GM21619 (cell line): ENCODE data around the gene SPATA16.
"Not testable (repeated sequence)": the region's sequence is repeated elsewhere in the genome, so short reads cannot be mapped to it uniquely, and the experiment has no call there.

Experiments
- ATAC-seq: cut with Tn5 transposase; IDR thresholded peaks from one replicate; pipeline ENCODE4 v1.9.1; 2021; ENCODE audit not compliant: unreplicated experiment

Gene SPATA16

DNA sequence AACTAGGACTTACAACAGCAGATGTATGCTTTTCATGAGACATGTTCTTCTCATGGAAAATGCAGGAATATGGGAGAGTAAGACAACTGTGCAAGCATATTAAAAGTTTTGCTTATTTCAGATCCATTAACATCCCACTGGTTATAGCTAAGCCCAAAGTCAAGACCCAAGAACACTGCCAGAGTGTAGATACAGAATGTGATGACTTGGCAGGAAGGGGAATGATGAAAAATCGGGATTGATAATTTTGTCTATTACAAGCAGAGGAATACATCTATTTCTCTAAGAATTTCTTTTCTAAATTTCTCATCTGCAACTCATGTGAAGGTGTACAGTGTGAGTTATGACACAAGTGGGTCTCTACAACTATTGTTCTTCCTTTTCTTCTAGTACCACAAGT, 76.4 kb downstream of the SPATA16 start:
- no peak for ATAC-seq

DNA sequence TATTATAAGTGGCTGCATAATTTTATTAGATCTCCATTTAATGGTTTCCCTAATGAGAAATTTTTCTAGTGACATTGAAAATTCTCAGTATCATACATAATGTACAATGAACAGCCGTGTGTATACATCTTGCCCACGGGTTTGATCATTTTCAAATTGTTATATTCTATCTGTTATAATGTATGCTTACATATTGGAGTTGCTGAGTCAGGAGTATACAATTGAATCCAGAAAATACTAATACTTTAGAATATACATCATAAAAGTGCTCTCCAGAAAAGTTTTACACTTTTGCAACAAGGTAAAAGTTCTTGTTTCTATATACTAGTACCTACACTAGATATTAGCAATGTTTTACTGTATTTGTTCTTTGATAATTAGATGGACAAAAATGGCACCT, 82.8 kb downstream of the SPATA16 start:
- ATAC-seq: no peak

DNA sequence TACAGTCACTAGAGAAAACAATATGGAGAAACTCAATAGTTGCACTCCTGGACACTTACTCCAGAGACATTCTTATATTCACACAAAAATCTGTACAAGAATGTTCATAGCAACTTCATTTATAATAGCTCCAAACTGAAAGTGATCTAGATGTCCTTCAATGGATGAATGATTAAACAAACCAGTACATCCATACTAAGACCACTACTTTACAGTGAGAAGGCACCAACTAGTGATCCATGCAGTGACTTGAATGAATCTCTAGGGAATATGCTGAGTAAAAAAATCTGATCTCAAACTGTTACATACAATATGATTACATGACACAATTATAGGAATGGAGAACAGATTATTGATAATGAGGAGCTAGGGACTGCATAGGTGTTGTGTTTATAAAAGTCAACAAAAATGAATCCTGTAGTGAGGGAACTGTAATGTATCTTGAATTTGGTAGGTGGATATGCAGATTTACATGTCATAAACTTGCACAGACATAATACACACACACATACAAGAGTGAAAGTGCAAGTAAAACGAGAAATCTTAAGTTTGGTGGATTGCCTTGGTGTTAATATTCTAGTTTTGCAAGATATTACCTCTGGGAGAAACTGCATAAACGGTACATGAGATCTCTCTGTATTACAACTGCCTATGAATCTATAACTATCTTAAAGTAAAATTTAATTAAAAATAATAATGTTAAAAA, 85.7 kb downstream of the SPATA16 start:
- peak; percentile 61 for ATAC-seq

GRCh38 chr3:173049360-173049759, 91.7 kb downstream of the SPATA16 start:
- no peak for ATAC-seq

DNA sequence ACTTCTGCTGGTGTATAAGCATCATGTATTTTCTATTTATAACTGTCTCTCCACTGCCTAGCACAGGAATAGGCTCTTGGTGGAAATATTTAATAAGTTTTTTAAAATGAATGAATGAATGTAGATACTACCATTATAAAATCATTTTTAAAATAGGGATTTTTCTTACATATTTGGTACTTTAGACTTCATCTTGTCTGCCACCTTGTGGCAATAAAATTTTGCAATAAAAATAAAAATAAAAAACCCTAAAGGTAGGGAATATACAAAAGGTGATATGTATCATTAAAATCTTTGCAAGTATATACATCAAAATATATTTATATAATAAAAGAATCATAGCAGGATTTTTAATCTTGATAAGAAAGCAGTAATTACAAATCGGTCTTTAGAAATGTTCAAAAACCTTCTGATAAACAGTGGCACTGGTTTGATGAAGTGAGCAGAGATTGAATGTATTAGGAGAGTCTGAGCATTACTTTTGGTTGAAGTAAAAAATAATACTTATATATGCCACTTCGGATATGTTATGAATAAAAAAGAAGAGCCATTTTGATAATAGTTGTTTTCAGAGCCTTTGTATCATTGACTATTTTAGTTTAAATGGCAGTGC, 95.2 kb downstream of the SPATA16 start:
- ATAC-seq: no peak

DNA sequence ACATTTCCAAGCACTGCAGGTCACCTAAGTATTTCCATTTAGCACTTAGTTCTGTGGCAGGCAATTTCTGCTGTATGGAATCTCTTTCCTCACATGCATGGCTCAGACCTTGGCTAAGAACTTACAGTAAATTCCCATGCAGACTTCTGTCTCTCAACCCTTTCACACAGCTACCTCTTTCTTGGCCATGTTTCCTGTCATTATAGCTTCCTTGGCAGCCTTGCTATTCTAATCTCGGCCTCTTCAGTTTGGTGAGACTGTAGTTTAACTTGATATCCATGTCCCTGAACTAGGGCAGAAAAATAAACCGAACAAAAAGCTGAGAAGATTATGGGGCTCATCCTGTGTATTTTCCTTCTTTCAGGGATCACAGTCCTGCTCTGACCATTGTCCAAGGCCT, 96.0 kb downstream of the SPATA16 start:
- no peak for ATAC-seq

GRCh38 chr3:173043757-173044156, 97.3 kb downstream of the SPATA16 start:
- ATAC-seq: no peak

DNA sequence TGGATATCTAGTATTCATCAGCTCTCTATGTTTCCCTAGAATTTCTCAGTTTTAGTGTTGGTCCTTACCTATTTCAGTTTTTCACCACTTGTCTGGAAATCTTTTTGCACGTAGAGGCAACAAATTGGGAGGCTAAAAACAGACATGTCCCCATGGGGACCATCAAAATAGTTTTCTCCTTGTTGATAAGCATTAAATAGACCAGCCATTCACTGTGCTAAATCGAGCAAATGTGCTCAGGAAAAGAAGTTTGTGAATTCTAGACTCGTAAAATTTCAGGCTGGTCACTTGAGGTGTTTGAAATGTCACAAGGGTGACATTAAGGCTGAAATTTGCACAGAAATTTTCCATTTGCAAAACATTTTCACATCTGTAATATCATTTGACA, 102.6 kb downstream of the SPATA16 start:
- ATAC-seq: no peak

DNA sequence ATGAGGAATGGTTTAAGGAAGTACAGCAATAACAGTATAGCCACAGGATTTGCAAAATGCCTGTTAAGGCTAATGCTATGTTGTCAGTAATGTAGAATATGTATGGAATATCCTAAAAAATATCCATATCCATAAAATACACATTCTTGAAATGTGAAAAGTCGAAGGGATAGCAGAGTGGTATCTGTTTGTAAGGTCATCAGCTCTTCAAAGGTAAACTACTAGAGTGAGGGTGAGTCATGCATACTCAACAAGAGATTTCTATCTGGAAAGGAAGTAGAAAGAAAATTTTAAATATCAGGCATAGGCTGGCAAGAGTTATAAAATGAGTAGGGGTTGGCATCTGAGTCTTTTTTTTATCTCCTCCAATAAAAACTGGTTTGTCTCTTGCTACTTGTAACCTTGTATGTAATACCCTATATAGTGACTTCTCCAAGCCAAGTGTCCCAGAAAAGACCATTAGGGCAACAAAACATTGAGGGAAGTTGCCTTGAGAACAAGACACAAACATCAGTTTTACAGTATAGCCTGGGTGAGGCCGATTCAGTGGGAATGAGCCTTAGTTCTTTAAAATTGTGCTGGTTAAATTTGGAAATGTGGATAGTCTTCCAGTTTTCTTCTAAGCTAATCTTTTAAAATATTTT, 103.1 kb downstream of the SPATA16 start:
- no peak for ATAC-seq

GRCh38 chr3:173030273-173030672, 110.8 kb downstream of the SPATA16 start:
- ATAC-seq: no peak

DNA sequence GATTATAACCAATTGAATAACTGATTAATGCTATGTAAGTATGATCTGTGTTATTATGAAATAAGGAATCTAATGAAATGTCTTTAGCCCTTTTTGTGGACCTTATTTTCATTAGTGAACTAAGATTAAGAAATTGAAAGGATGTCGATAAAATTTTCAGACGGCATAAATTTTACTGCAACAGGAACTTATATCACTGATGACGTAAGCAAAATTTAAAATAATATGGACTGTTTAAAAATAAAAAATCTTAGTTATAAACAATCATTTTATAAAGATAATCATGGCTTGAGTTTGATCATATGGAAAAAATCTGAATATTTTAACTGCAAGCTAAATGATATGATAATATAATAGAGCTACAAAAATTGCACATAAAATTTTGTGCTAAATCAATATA, 112.7 kb downstream of the SPATA16 start:
- ATAC-seq: no peak

DNA sequence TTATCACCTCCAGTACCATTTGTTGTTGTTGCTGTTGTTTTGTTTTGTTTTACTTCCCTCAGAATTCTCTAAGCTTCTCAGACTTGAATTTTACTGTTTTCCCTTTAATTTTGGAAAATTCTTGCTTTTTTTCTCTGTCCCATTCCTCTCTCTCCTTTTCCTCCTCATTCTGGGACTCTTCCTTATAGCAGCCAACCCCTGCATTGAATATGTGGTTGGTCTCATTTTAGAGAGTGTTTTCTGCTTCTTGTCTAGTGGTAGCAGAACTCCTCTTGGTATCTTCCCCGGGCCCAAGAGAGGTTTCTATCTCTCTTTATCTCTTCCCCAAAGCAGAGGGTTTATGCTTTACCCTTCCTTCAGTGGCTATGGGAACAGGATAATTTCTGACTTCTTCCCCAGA, 113.6 kb downstream of the SPATA16 start:
- ATAC-seq: no peak

GRCh38 chr3:173025941-173026340, 115.1 kb downstream of the SPATA16 start:
- no peak for ATAC-seq

DNA sequence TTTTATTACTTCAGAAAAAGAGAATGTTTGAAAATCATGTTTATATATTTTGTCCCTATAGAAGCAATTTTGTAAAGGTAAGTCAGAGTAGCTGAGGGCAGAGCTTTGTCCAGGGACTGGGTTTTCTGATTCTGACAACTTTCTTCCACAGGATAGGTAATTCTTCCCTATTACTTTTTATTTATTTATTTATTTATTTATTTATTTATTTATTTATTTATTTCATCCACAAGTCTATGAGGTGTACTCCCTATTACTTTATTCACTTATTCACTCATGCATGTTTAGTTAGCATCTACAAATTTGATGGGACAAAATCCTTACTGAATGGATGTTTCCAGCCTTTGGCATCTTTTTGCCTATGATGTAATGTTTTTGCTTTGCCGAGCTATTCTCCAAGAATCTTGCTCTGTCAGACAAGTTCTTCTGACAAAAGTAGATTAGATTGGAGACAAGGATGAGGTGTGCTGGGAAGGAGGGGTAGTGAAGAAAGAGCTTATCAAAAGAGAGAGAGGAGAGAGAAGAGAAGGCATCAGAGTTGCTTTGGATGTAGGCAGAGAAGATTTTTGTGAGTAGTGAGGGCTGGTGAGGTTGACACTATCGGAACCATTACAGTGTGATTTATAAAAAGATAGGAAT, 119.4 kb downstream of the SPATA16 start:
- no peak for ATAC-seq

DNA sequence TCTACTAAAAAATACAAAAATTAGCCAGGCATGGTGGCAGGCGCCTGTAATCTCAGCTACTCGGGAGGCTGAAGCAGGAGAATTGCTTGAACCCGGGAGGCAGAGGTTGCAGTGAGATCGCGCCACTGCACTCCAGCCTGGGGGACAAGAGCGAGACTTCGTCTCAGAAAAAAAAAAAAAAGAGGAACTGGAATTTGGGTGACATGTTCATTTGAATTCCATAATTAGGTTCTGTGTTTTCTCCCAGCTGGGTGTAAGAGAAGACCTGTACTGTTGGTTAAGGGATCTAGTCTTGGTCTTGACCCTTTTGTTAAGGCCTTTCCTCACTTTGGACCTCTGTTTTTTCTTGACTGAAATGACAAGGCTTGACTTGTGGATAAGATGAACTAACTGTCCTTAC, 120.9 kb downstream of the SPATA16 start:
- ATAC-seq: not testable (repeated sequence)

- ATAC-seq: no peak
These were observed 121.7 kb downstream of the SPATA16 start for GRCh38 chr3:173019378-173019777.

GRCh38 chr3:173018758-173019157, 122.3 kb downstream of the SPATA16 start:
- no peak for ATAC-seq

DNA sequence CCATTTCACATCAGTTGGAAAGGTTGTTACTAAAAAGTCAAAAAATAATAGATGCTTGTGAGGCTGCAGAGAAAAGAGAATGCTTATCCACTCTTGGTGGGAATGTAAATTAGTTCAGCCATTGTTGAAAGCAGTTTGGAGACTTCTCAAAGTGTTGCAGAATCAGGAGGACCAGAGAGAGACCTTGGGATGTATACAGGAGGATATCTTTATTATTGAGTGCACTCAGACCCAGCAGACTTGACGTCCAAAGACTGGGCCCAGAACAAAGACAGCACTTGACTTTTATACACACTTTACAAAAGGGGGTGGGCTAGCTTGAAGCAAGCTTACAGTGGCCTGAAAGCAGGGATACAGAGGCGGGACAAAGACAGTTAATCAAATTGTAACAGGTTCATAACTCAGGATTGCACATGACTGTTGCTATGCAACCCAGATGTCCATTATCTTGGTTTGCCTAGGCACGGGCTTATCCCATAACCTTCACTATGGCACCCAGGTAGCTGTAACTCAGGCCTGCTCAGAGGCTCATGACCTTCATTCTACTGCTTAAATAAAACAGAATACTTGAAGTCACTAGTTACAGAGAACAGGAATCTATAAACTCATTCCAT, 127.7 kb downstream of the SPATA16 start:
- ATAC-seq: no peak

- no peak for ATAC-seq
These were observed 131.6 kb downstream of the SPATA16 start for GRCh38 chr3:173009410-173009809.

DNA sequence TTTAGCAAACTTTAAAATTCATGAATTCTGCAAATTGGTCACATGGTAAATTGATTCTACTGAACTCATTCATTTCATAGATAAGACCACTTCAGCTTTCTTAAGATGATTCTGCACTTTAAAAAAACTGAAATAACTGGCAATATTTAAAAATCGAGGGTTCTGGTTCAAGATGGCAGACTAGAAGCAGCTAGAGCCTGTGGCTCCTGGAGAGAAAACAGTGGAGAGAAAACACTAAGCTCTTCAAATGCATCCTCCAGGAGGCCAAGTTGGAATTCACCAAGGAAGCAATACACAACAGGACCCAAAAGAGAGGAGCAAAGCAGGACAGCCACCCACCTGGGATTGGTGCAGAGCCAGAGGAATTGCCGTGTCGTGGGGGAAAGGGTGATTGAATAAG, 132.1 kb downstream of the SPATA16 start:
- ATAC-seq: no peak

- no peak for ATAC-seq
These were observed 133.8 kb downstream of the SPATA16 start for GRCh38 chr3:173007079-173007723.
